ENCODE measurements around the gene ABCC6. TPM values are rescaled to one million over a fixed set of nuclear protein-coding genes. Genes with fewer than 3 reads are reported as not detected.
"Not testable (repeated sequence)": the region's sequence is repeated elsewhere in the genome, so short reads cannot be mapped to it uniquely, and the experiment has no call there.

Gene ABCC6
- total and polyA plus RNA-seq, 7 experiments from 2014 or later = 0.08 to 3.9 (median 0.15) TPM; not detected in 3

DNA sequence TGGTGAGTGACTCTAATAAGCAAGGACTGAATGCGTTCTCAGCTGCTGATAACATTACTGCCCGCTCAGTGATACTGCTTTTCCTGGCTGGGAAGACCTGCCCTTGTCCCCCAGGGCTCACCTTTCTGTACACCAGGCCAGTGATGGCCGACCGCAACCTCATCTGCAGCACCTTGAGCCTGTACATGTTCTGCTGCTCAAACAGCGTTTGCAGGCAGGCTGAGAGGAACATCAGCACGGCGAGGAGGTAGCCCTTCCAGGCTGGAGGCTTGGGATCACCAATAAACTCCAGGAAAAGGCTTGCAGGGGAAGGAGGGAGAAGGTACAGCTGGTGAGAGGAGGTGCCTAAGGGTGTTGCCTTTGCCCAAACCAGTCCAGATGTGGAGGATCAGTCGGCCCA lies 21.4 kb downstream of the ABCC6 start:
- H3K27ac ChIP-seq (ENCODE audit: low read depth, low read length); CTCF ChIA-PET; H3K9me3 ChIP-seq (ENCODE audit: control insufficient read depth in 2 of 3, low read length in 3 of 3); H3K27me3 ChIP-seq (ENCODE audit: control insufficient read depth in 2 of 2, insufficient read depth in 2 of 2, low read length in 2 of 2); POLR2A ChIA-PET; H3K36me3 Mint-ChIP-seq; H3K4me3 ChIP-seq (ENCODE audit: low read length); DNase-seq; H3K36me3 ChIP-seq (ENCODE audit: control insufficient read depth in 2 of 3, insufficient read depth in 3 of 3, low read length in 3 of 3); intact Hi-C loops (cut with micrococcal nuclease); H3K4me3 Mint-ChIP-seq; H3K27me3 Mint-ChIP-seq; ATAC-seq; H3K4me1 ChIP-seq (ENCODE audit: control insufficient read depth in 2 of 2, insufficient read depth in 2 of 2, low read length in 2 of 2); H3K4me1 Mint-ChIP-seq; H3K9me3 Mint-ChIP-seq: not testable (repeated sequence)
- H3K27ac Mint-ChIP-seq = peak overlapping the region in 1 of 9 donors; percentile 42

DNA sequence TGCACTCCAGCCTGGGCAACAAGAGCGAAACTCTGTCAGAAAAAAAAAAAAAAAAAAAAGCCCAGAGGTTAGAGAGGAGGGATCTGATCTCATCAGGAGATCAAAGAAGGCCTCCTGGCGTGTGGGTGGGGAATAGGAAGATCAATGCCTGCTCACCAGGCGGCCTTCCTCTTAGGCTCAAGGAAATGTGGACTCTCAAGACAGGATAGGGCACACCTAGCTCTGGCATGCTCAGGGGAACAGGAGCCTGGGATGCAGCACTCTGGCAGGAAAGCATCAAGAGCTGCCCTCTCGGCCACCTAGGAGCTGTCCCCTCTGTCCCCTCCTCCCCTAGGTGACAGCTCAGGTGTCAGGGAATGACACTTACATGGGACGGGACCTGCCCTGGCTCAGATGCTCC lies 22.9 kb downstream of the ABCC6 start:
- H3K27ac Mint-ChIP-seq; CTCF ChIA-PET; DNase-seq; H3K4me3 ChIP-seq (ENCODE audit: low read length); ATAC-seq; H3K9me3 ChIP-seq (ENCODE audit: control insufficient read depth in 2 of 3, low read length in 3 of 3); H3K27ac ChIP-seq (ENCODE audit: low read depth, low read length); intact Hi-C loops (cut with micrococcal nuclease); H3K9me3 Mint-ChIP-seq; H3K36me3 ChIP-seq (ENCODE audit: control insufficient read depth in 2 of 3, insufficient read depth in 3 of 3, low read length in 3 of 3); H3K27me3 Mint-ChIP-seq; H3K27me3 ChIP-seq (ENCODE audit: control insufficient read depth in 2 of 2, insufficient read depth in 2 of 2, low read length in 2 of 2); H3K4me3 Mint-ChIP-seq; H3K4me1 ChIP-seq (ENCODE audit: control insufficient read depth in 2 of 2, insufficient read depth in 2 of 2, low read length in 2 of 2); H3K4me1 Mint-ChIP-seq; H3K36me3 Mint-ChIP-seq; POLR2A ChIA-PET: not testable (repeated sequence)

DNA sequence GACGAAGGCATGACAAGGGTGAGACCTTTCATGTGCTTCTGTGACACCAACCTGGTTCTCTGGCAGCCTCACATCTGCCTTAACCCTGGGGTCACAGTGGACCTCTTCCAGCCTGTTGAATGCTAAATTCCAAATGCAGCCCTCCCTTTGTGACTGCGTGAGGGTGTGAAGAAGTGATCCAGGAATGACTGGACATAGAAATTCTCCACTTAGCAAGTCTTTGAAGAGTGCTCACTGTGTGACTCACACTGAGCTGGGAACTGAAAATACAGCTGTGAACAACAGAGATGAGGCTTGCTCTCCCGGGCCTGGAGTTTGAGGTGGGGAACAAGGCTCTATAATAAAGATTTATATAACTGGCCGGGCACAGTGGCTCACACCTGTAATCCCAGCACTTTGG lies 23.9 kb downstream of the ABCC6 start:
- H3K9me3 ChIP-seq (ENCODE audit: control insufficient read depth in 2 of 3, low read length in 3 of 3); H3K9me3 Mint-ChIP-seq; H3K4me3 ChIP-seq (ENCODE audit: low read length); CTCF ChIA-PET; intact Hi-C loops (cut with micrococcal nuclease); H3K27me3 Mint-ChIP-seq; H3K36me3 Mint-ChIP-seq; H3K27me3 ChIP-seq (ENCODE audit: control insufficient read depth in 2 of 2, insufficient read depth in 2 of 2, low read length in 2 of 2); H3K27ac Mint-ChIP-seq; H3K36me3 ChIP-seq (ENCODE audit: control insufficient read depth in 2 of 3, insufficient read depth in 3 of 3, low read length in 3 of 3); POLR2A ChIA-PET; H3K4me3 Mint-ChIP-seq; DNase-seq; ATAC-seq; H3K4me1 Mint-ChIP-seq; H3K27ac ChIP-seq (ENCODE audit: low read depth, low read length); H3K4me1 ChIP-seq (ENCODE audit: control insufficient read depth in 2 of 2, insufficient read depth in 2 of 2, low read length in 2 of 2): not testable (repeated sequence)

DNA sequence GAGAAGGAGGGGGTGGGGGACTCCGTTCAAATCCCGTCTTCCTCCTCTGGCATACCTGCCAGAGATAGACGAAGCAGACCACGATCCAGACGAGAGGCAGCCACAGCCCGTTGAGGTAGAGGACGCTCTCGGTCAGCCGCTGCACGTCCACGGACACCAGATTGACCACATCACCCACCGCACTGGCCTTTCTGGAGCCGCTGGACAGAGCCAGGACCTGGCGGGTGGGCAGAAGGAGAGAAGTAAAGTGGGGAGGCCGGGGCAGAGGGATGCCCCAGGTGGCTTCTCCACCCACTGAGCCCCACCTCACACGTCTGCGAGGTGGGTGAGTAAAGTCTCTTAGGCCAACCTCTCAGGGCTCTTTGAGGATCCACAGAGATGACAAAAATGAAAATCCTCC lies 25.3 kb downstream of the ABCC6 start:
- Mint-ChIP-seq H3K4me3 (no peak overlapping the region), H3K4me1 (peaks cover 0 to 9% (median 4%) of the 10 kb centered on the region in 7 donors), H3K27me3 (peaks cover 0 to 5% (median 0%) of the 10 kb centered on the region in 5 donors), H3K27ac (no peak overlapping the region), H3K9me3 (no peaks in the 10 kb centered on the region), H3K36me3 (no peaks in the 10 kb centered on the region)
- no peak for ATAC-seq
- POLR2A ChIA-PET = no interaction called here
- Histone ChIP-seq H3K4me1 (ENCODE audit: control insufficient read depth in 2 of 2, insufficient read depth in 2 of 2, low read length in 2 of 2) (no peaks in the 10 kb centered on the region), H3K4me3 (ENCODE audit: low read length) (no peak overlapping the region), H3K9me3 (ENCODE audit: control insufficient read depth in 2 of 3, low read length in 3 of 3) (no peaks in the 10 kb centered on the region), H3K27ac (ENCODE audit: low read depth, low read length) (no peak overlapping the region), H3K36me3 (ENCODE audit: control insufficient read depth in 2 of 3, insufficient read depth in 3 of 3, low read length in 3 of 3) (no peaks in the 10 kb centered on the region), H3K27me3 (ENCODE audit: control insufficient read depth in 2 of 2, insufficient read depth in 2 of 2, low read length in 2 of 2) (no peaks in the 10 kb centered on the region)
- CTCF ChIA-PET = no interaction called here
- no peak for DNase-seq
- intact Hi-C loops (cut with micrococcal nuclease) = no loop called here

DNA sequence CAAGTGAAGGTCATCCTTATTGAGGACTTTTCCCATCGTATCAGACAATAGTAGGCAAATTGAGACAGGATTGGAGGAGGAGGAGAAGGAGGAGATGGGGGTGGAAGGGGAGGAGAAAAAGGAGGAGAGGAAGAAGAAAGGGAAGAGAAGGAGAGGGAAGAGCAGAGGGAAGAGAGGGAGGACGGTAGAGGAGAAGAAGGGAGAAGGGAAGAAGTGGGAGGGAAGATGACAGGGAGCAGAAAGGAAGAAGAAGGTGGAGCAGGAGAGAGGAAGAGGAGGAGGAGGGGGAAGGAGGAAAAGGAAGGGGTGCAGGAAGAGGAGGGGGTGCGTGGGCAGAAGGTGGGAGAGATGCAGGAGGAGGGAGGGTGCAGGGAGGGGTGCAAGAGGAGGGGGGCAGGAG lies 26.0 kb downstream of the ABCC6 start:
- Histone ChIP-seq H3K36me3 (ENCODE audit: control insufficient read depth in 2 of 3, insufficient read depth in 3 of 3, low read length in 3 of 3) (no peaks in the 10 kb centered on the region), H3K27me3 (ENCODE audit: control insufficient read depth in 2 of 2, insufficient read depth in 2 of 2, low read length in 2 of 2) (no peaks in the 10 kb centered on the region), H3K4me1 (ENCODE audit: control insufficient read depth in 2 of 2, insufficient read depth in 2 of 2, low read length in 2 of 2) (no peaks in the 10 kb centered on the region), H3K27ac (ENCODE audit: low read depth, low read length) (no peak overlapping the region), H3K4me3 (ENCODE audit: low read length) (no peak overlapping the region), H3K9me3 (ENCODE audit: control insufficient read depth in 2 of 3, low read length in 3 of 3) (no peaks in the 10 kb centered on the region)
- ChIA-PET CTCF (no interaction called here), POLR2A (no interaction called here)
- intact Hi-C loops (cut with micrococcal nuclease) = no loop called here
- H3K27me3 Mint-ChIP-seq = peaks cover 0 to 11% (median 0%) of the 10 kb centered on the region in 5 donors
- ATAC-seq (no peak), DNase-seq (no peak)
- no peaks in the 10 kb centered on the region for H3K36me3 Mint-ChIP-seq
- H3K27ac Mint-ChIP-seq = no peak overlapping the region
- H3K9me3 Mint-ChIP-seq = no peaks in the 10 kb centered on the region
- peaks cover 0 to 9% (median 4%) of the 10 kb centered on the region in 7 donors for H3K4me1 Mint-ChIP-seq
- H3K4me3 Mint-ChIP-seq = no peak overlapping the region

DNA sequence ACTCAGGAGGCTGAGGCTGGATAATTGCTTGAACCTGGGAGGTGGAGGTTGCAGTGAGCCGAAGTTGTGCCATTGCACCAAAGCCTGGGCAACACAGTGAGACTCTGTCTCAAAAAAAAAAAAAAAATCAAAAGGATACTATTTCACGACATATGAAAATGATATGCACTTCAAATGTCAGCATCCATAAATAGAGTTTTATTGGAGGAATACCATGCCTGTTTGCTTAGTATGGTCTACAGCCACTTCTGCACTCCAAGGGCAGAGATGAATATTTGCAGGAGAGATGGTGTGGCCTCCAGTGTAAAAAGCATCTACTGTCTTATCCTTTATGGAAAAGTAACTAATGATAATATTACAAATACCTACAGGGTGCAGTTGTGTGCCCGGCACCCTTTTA lies 27.2 kb downstream of the ABCC6 start:
- H3K4me1 Mint-ChIP-seq = peaks cover 0 to 7% (median 4%) of the 10 kb centered on the region in 7 donors
- no peaks in the 10 kb centered on the region for H3K9me3 Mint-ChIP-seq
- peaks cover 0 to 20% (median 3%) of the 10 kb centered on the region in 5 donors for H3K27me3 Mint-ChIP-seq
- intact Hi-C loops (cut with micrococcal nuclease) = no loop called here
- POLR2A ChIA-PET = no interaction called here
- Histone ChIP-seq H3K4me1 (ENCODE audit: control insufficient read depth in 2 of 2, insufficient read depth in 2 of 2, low read length in 2 of 2) (no peaks in the 10 kb centered on the region), H3K36me3 (ENCODE audit: control insufficient read depth in 2 of 3, insufficient read depth in 3 of 3, low read length in 3 of 3) (no peaks in the 10 kb centered on the region), H3K4me3 (ENCODE audit: low read length) (no peak overlapping the region), H3K27me3 (ENCODE audit: control insufficient read depth in 2 of 2, insufficient read depth in 2 of 2, low read length in 2 of 2) (no peaks in the 10 kb centered on the region), H3K27ac (ENCODE audit: low read depth, low read length) (no peak overlapping the region), H3K9me3 (ENCODE audit: control insufficient read depth in 2 of 3, low read length in 3 of 3) (no peaks in the 10 kb centered on the region)
- CTCF ChIA-PET = no interaction called here
- H3K4me3 Mint-ChIP-seq = no peak overlapping the region
- no peaks in the 10 kb centered on the region for H3K36me3 Mint-ChIP-seq
- ATAC-seq (no peak), DNase-seq (no peak)
- no peak overlapping the region for H3K27ac Mint-ChIP-seq

DNA sequence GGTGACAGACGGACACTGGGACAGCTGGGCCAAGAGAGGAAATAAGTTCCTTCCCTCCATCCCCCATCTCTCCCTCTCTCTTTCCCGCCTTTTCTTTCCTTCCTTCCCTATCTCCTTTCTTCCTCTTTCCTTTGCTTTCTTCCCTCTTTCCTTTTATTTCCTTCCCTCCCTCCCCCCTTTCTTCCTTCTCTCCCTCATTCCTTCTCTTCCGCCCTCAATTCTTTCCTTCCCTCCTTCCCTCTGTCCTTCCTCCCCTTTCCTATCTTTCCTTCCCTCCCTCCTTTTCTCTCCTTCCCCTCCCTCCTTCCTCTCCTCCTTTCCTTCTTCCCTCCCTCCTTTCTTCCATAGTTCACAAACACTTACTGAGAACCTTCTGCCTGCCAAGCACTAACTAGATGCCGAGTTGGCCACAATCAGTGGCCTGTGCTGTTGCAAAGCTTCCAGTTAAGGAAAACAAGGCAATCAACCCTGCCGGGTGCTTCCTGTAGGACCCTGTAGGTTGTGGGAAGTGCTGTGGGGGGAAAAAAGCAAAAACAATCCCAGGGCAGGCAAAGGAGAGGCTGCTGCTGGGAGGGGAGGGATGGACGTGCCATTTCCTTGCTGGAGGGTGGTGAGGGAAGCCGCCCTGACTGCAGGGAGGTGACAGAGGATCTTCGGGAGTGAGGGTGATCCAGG lies 31.7 kb downstream of the ABCC6 start:
- H3K27ac Mint-ChIP-seq = no peak overlapping the region
- intact Hi-C loops (cut with micrococcal nuclease) = no loop called here
- ChIA-PET POLR2A (no interaction called here), CTCF (no interaction called here)
- H3K36me3 Mint-ChIP-seq = no peaks in the 10 kb centered on the region
- no peak overlapping the region for H3K4me3 Mint-ChIP-seq
- H3K27me3 Mint-ChIP-seq = peaks cover 0 to 24% (median 3%) of the 10 kb centered on the region in 5 donors
- Histone ChIP-seq H3K9me3 (ENCODE audit: control insufficient read depth in 2 of 3, low read length in 3 of 3) (no peaks in the 10 kb centered on the region), H3K36me3 (ENCODE audit: control insufficient read depth in 2 of 3, insufficient read depth in 3 of 3, low read length in 3 of 3) (no peaks in the 10 kb centered on the region), H3K4me1 (ENCODE audit: control insufficient read depth in 2 of 2, insufficient read depth in 2 of 2, low read length in 2 of 2) (no peaks in the 10 kb centered on the region), H3K27me3 (ENCODE audit: control insufficient read depth in 2 of 2, insufficient read depth in 2 of 2, low read length in 2 of 2) (no peaks in the 10 kb centered on the region), H3K4me3 (ENCODE audit: low read length) (no peak overlapping the region), H3K27ac (ENCODE audit: low read depth, low read length) (no peak overlapping the region)
- H3K9me3 Mint-ChIP-seq = no peaks in the 10 kb centered on the region
- ATAC-seq (no peak), DNase-seq (no peak)
- H3K4me1 Mint-ChIP-seq = no peaks in the 10 kb centered on the region

Data from naive thymus-derived CD4-positive, alpha-beta T cell (primary cell).